A549 (cell line): Measurements from ENCODE around the gene OGA. TPM values are rescaled to one million over a fixed set of nuclear protein-coding genes. Genes with fewer than 3 reads are reported as not detected.

Source experiments
- ATAC-seq, 2 experiments: fragments of 200-7000 bp in 1 of 2; fragments of >200 bp in 1 of 2; cut with Nextera tagmentation in 1 of 2; cut with Tn5 transposase in 1 of 2; 3 replicates each; pipeline versions ENCODE4 v1.8.0 to v1.9.1; 2018 to 2020; ENCODE audit warnings: mild to moderate bottlenecking in 1 of 2, moderate library complexity in 1 of 2
- CTCF ChIA-PET: fragments of 300-600 bp; sonication (Branson Sonifier 250); formaldehyde crosslinking; extraction: SDS; loops from one replicate; lab custom pipeline; 2021; ENCODE audit warnings: antibody characterized with exemption, inconsistent platforms; lab: Yijun Ruan, JAX
- POLR2A ChIA-PET: fragments of 350-600 bp; formaldehyde crosslinking; extraction: SDS; loops from one replicate; lab custom pipeline; 2021; ENCODE audit warnings: antibody characterized with exemption, inconsistent platforms; lab: Yijun Ruan, JAX
- DNase-seq, 2 experiments: peaks; one replicate each; pipeline versions ENCODE4 v3.0.0 to v3.0.0-alpha.2; 2011 to 2016; ENCODE audit warnings: low read depth in 1 of 2, low spot score in 1 of 2
- FAIRE-seq: peaks from 2 replicates; lab custom pipeline; 2011; peaks lifted over from hg19 to GRCh38; lab: Jason Lieb, UNC
- H3K27ac ChIP-seq, 2 experiments: fragments of >200 bp; sonication (Bioruptor Twin); formaldehyde crosslinking; 3 replicates each; pipeline ENCODE4 v1.5.1; 2016 to 2017
- H3K4me1 ChIP-seq: fragments of >200 bp; sonication (Bioruptor Twin); formaldehyde crosslinking; 3 replicates; pipeline ENCODE4 v1.6.1; 2016
- H3K4me2 ChIP-seq: fragments of >200 bp; sonication (Bioruptor Twin); formaldehyde crosslinking; 3 replicates; pipeline ENCODE4 v1.6.1; 2016
- H3K4me3 ChIP-seq: fragments of >200 bp; sonication (Bioruptor Twin); formaldehyde crosslinking; 3 replicates; pipeline ENCODE4 v1.5.1; 2016
- H3K9me3 ChIP-seq: fragments of >200 bp; sonication (Bioruptor Twin); formaldehyde crosslinking; 3 replicates; pipeline ENCODE4 v1.6.1; 2016
- BHLHE40 ChIP-seq: IDR thresholded peaks from 2 replicates; pipeline ENCODE4 v1.6.1; 2012; ENCODE audit warnings: low read depth, low read length, inconsistent platforms
- CBX8 ChIP-seq: fragments of 200-600 bp; sonication (generic); IDR thresholded peaks from 2 replicates; pipeline ENCODE4 v1.6.1; 2016
- CEBPB ChIP-seq, 2 experiments: fragments of >200 bp in 1 of 2; sonication (Bioruptor Twin) in 1 of 2; formaldehyde crosslinking in 1 of 2; IDR thresholded peaks; 2 replicates each; pipeline ENCODE4 v1.6.1; 2012 to 2016
- CHD4 ChIP-seq: fragments of 200-600 bp; sonication (generic); IDR thresholded peaks from 2 replicates; pipeline ENCODE4 v1.6.1; 2016; ENCODE audit warnings: antibody characterized with exemption, mild to moderate bottlenecking, borderline replicate concordance
- CTCF ChIP-seq: fragments of >200 bp; sonication (Bioruptor Twin); formaldehyde crosslinking; IDR thresholded peaks from 3 replicates; pipeline ENCODE4 v1.5.1; 2016
- EHF ChIP-seq: fragments of 250-450 bp; sonication (Bioruptor Pico); IDR thresholded peaks from 2 replicates; pipeline ENCODE4 v1.5.0; 2020; ENCODE audit warnings: mild to moderate bottlenecking
- EHMT2 ChIP-seq: fragments of 200-600 bp; sonication (generic); IDR thresholded peaks from 2 replicates; pipeline ENCODE4 v1.6.1; 2016; ENCODE audit warnings: antibody characterized with exemption, low read depth, mild to moderate bottlenecking, moderate library complexity
- EP300 ChIP-seq, 2 experiments: fragments of >200 bp; sonication (Bioruptor Twin); formaldehyde crosslinking; IDR thresholded peaks; 2 replicates in 1 of 2; 3 replicates in 1 of 2; pipeline ENCODE4 v1.6.1; 2016 to 2017
- FOSB ChIP-seq: fragments of 250-450 bp; sonication (Bioruptor Pico); IDR thresholded peaks from 2 replicates; pipeline ENCODE4 v1.5.0; 2020; ENCODE audit warnings: mild to moderate bottlenecking, moderate library complexity
- FOXS1 ChIP-seq: fragments of 250-450 bp; sonication (Bioruptor Pico); IDR thresholded peaks from 2 replicates; pipeline ENCODE4 v1.5.0; 2020; ENCODE audit warnings: mild to moderate bottlenecking, moderate library complexity
- HDAC2 ChIP-seq: fragments of 200-600 bp; sonication (generic); IDR thresholded peaks from 2 replicates; pipeline ENCODE4 v1.6.1; 2016
- HES2 ChIP-seq: fragments of >200 bp; sonication (Bioruptor Twin); formaldehyde crosslinking; IDR thresholded peaks from 2 replicates; pipeline ENCODE4 v1.6.1; 2016
- HEYL ChIP-seq: fragments of 250-450 bp; sonication (Bioruptor Pico); IDR thresholded peaks from 2 replicates; pipeline ENCODE4 v1.8.0; 2021; ENCODE audit warnings: mild to moderate bottlenecking, moderate library complexity
- JUNB ChIP-seq: fragments of >200 bp; sonication (Bioruptor Twin); formaldehyde crosslinking; IDR thresholded peaks from 2 replicates; pipeline ENCODE4 v1.6.1; 2016
- KDM5A ChIP-seq: fragments of 200-600 bp; sonication (generic); IDR thresholded peaks from 2 replicates; pipeline ENCODE4 v1.6.1; 2016; ENCODE audit warnings: antibody characterized with exemption, mild to moderate bottlenecking
- NPAS2 ChIP-seq: fragments of 250-450 bp; sonication (Bioruptor Pico); IDR thresholded peaks from 2 replicates; pipeline ENCODE4 v1.8.0; 2022; ENCODE audit warnings: mild to moderate bottlenecking, moderate library complexity, borderline replicate concordance
- NR3C1 ChIP-seq: fragments of >200 bp; sonication (Bioruptor Twin); formaldehyde crosslinking; IDR thresholded peaks from 3 replicates; pipeline ENCODE4 v1.6.1; 2017
- POLR2A ChIP-seq: IDR thresholded peaks from 2 replicates; pipeline ENCODE4 v1.6.1; 2012; ENCODE audit warnings: mild to moderate bottlenecking, low read length
- SMC3 ChIP-seq: fragments of >200 bp; sonication (Bioruptor Twin); formaldehyde crosslinking; IDR thresholded peaks from 3 replicates; pipeline ENCODE4 v1.6.1; 2018; ENCODE audit warnings: inconsistent platforms
- ZC3H11A ChIP-seq: fragments of 450-650 bp; IDR thresholded peaks from 2 replicates; pipeline ENCODE4 v1.6.1; 2014; ENCODE audit warnings: antibody characterized with exemption, mild to moderate bottlenecking
- WGBS: methylation state at CpG from one replicate; pipeline ENCODE4 v1.1.6; 2017; ENCODE audit errors: missing lambda C conversion rate; 5-methylcytosine and 5-hydroxymethylcytosine counted together
- polyA plus RNA-seq, 4 experiments: library from polyadenylated mRNA; depleted of rRNA in 3 of 4; stranded (reverse); fragments of >200 nt; fragmentation: RNase III in 1 of 4; extraction: RNeasy Plus Mini Kit Qiagen cat#74134 plus additional on column Dnase treatment in 1 of 4; gene quantifications; 2 replicates in 3 of 4; 3 replicates in 1 of 4; pipeline ENCODE4 v1.2.3, GENCODE V29; 2011 to 2017
- TF ChIP-seq, protein P1 (sequence below): IDR thresholded peaks from 2 replicates; pipeline ENCODE4 v1.6.1; 2012
- TF ChIP-seq, protein P2 (sequence below): fragments of 250-450 bp; sonication (Bioruptor Pico); IDR thresholded peaks from 2 replicates; pipeline ENCODE4 v1.5.0; 2020; ENCODE audit warnings: low read depth, mild to moderate bottlenecking, moderate library complexity

The OGA gene
- polyA plus RNA-seq, 2 of the 4 experiments (the other 2 are of a cell fraction): 40.3 to 79.1 TPM

GRCh38 chr10:101752241-101752640, 66.0 kb downstream of the OGA start:
- DNase-seq (no peak), ATAC-seq (no peak), FAIRE-seq (no peak)
- CTCF ChIA-PET: interaction anchor here (0.8 to 1.1 kb wide), 3 partner anchors 10 to 29 kb away, joined by 3 to 4 read pairs (median 3); no protein-coding TSS in a partner anchor
- Histone ChIP-seq H3K27ac (no peak overlapping the region), H3K4me3 (no peak overlapping the region), H3K4me1 (no peaks in the 10 kb centered on the region), H3K9me3 (no peaks in the 10 kb centered on the region), H3K4me2 (no peak overlapping the region)
- TF ChIP-seq HEYL (CRISPR knock-in tag) (no peak), NPAS2 (CRISPR knock-in tag) (no peak)
- POLR2A ChIA-PET: no interaction called here
- 39% methylated on average over 3 of the region's 3 CpGs for WGBS

DNA sequence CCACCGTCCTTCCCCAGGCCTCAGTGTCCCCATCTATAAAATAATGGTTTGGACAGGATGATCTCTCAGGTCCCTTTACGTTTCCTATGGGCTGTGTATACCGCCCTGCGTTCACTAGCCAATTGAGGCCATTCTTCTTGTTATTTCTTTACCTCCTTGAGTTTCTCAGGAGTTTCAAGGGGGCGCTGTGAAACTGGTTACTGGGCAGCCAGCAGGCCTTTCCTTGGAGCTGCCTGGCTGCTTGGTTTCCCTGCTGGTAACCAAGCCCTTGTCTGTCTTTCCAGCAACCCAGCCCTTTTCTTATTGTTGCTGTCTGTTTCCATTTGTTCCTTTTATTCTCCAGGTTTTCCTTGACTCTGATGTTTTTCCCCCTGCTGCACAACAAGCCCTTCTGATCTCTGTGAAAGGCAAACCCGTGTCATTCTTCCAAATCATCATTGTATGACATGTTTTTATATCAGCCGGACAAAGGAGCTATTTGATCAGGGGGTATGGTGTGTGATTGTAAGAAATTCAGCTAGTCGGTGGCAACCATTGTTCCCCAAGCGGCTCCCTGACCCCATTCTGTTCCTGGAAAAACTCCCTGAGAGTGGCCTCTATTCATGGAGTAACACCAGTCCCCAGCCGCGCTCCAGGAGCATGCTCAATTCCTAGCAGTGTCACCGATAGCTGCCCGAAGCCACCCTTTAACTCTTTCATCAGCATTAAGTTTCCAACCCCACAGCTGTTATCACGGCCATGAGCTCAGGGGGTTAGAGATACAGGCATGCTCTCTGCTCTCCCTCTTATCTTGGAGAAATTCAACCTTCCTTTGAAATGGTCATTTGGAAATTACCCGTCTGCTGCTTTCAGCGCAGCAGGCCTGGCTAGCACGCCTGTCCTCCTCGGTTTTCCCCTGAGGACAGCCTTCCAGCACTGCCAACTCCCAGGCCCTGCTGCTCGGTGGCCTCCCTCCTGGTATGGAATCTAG, 68.9 kb downstream of the OGA start:
- ChIA-PET POLR2A (no interaction called here), CTCF (interaction anchor here (0.5 to 1.6 kb wide), 5 partner anchors 9 to 535 kb away, joined by 3 to 7 read pairs (median 4); no protein-coding TSS in a partner anchor)
- 0 out of 3 replicates have a peak, but pooled peaks have one; percentile 7 for TF ChIP-seq CTCF
- no peak for TF ChIP-seq EHMT2
- TF ChIP-seq POLR2A: no peak
- H3K4me1 ChIP-seq: no peaks in the 10 kb centered on the region
- ATAC-seq: peak; percentile 24 to 79; a peak in 4 of 6 replicates
- peak in 1 of 2 experiments; percentile 28 for DNase-seq
- 78% methylated on average over 19 of the region's 19 CpGs for WGBS
- FAIRE-seq: no peak
- no peak overlapping the region for H3K4me3 ChIP-seq
- H3K9me3 ChIP-seq: no peaks in the 10 kb centered on the region
- no peak overlapping the region for H3K27ac ChIP-seq
- H3K4me2 ChIP-seq: no peak overlapping the region

DNA sequence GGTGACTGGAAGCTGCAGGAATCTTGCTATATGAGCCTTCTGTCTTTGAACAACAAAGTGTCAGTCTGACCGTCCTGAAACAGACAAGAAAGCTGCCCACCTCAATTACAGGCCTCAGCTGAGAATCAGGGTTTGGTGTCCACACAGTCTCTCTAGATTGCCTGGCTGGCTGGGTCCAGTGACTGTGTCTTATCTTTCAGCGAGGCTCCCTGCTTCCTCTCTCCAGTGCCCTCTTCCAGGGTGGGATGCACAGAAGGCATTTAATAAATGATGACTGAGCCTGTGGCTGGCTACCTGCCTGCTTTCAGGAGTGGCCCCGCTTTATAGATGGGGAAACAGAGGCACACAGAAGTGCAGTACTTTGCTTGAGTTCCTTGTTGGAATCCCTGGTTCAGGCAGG, 69.7 kb downstream of the OGA start:
- CTCF ChIA-PET: interaction anchor here (1.2 to 1.6 kb wide), 2 partner anchors 10 to 15 kb away, joined by 4 read pairs; no protein-coding TSS in a partner anchor
- no peak overlapping the region for H3K27ac ChIP-seq
- H3K4me2 ChIP-seq: no peak overlapping the region
- POLR2A ChIA-PET: no interaction called here
- no peaks in the 10 kb centered on the region for H3K4me1 ChIP-seq
- H3K9me3 ChIP-seq: no peaks in the 10 kb centered on the region
- no peak for TF ChIP-seq NR3C1
- TF ChIP-seq CHD4: no peak
- no peak for TF ChIP-seq EP300 (IDR thresholded peaks at IDR 0.05)
- no peak for TF ChIP-seq EHF (CRISPR knock-in tag)
- no peak for TF ChIP-seq KDM5A
- TF ChIP-seq SMC3: no peak
- TF ChIP-seq CBX8: no peak
- no peak for TF ChIP-seq HES2
- TF ChIP-seq CEBPB (IDR thresholded peaks at IDR 0.05): no peak
- TF ChIP-seq BHLHE40: no peak
- no peak for TF ChIP-seq FOSB (CRISPR knock-in tag)
- TF ChIP-seq FOXS1 (CRISPR knock-in tag): no peak
- TF ChIP-seq, protein P1, sequence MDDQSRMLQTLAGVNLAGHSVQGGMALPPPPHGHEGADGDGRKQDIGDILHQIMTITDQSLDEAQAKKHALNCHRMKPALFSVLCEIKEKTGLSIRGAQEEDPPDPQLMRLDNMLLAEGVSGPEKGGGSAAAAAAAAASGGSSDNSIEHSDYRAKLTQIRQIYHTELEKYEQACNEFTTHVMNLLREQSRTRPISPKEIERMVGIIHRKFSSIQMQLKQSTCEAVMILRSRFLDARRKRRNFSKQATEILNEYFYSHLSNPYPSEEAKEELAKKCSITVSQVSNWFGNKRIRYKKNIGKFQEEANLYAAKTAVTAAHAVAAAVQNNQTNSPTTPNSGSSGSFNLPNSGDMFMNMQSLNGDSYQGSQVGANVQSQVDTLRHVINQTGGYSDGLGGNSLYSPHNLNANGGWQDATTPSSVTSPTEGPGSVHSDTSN: no peak
- TF ChIP-seq, protein P2, sequence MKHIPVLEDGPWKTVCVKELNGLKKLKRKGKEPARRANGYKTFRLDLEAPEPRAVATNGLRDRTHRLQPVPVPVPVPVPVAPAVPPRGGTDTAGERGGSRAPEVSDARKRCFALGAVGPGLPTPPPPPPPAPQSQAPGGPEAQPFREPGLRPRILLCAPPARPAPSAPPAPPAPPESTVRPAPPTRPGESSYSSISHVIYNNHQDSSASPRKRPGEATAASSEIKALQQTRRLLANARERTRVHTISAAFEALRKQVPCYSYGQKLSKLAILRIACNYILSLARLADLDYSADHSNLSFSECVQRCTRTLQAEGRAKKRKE (CRISPR knock-in tag): no peak
- TF ChIP-seq HDAC2: no peak
- no peak for TF ChIP-seq CTCF
- TF ChIP-seq ZC3H11A: no peak
- no peak for TF ChIP-seq JUNB
- 73% methylated on average over 3 of the region's 3 CpGs for WGBS
- ATAC-seq (no peak), FAIRE-seq (no peak), DNase-seq (no peak)
- H3K4me3 ChIP-seq: no peak overlapping the region
